ENCODE measurements around the gene ITIH1.

ITIH1 gene

DNA sequence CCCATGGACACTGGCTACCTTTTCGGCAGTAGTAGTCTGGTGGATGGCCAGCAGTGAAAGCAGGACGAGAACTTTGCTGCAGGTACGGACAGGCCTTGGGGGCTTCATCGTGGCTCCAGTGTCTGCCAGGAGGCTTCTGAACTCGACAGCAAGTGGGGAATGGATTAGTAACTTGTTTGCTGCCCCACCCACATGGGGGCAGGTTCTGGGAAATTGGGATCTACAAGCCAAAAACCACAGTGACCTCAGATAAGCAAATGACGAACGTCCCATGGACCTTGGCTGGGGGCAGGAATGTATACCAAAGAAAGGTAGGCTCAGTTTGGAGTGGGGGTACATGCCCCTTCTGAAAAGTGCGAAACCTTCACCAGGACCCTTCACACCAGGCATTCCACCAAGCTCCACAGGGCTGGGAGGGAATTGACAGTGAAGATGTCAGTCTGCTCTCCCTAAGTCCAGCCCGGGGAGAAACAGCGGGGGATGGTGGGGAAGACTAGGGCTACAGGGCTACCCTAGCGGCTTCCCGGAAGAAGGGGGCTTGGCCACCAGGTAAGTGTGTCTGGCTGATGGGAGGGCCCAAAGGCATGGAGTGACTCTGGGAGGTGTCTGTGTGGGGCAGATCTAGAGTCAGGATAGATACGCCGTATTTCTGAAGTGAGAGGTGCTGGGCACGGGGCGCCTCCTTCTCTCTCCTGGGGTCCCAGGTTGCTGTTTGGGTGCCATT, 53.3 kb downstream of the ITIH1 start, which contains the start of gene ITIH4:
Gene ITIH4 (minus strand): TSS at position 138 of the 724 bp plus-strand sequence. CDS start 30 bp downstream, at position 108.
- TF ChIP-seq, protein P1, sequence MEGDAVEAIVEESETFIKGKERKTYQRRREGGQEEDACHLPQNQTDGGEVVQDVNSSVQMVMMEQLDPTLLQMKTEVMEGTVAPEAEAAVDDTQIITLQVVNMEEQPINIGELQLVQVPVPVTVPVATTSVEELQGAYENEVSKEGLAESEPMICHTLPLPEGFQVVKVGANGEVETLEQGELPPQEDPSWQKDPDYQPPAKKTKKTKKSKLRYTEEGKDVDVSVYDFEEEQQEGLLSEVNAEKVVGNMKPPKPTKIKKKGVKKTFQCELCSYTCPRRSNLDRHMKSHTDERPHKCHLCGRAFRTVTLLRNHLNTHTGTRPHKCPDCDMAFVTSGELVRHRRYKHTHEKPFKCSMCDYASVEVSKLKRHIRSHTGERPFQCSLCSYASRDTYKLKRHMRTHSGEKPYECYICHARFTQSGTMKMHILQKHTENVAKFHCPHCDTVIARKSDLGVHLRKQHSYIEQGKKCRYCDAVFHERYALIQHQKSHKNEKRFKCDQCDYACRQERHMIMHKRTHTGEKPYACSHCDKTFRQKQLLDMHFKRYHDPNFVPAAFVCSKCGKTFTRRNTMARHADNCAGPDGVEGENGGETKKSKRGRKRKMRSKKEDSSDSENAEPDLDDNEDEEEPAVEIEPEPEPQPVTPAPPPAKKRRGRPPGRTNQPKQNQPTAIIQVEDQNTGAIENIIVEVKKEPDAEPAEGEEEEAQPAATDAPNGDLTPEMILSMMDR (IDR thresholded peaks at IDR 0.05; ENCODE audit: low read depth, low read length): no peak
- H3K4me3 ChIP-seq (ENCODE audit: low read depth, low read length): no peak within 1 kb of the TSS
- DNase-seq (ENCODE audit: low read depth, low spot score): no peak
- in situ Hi-C loops (cut with HindIII; ENCODE audit: low sequenced_read_pairs): no loop called here

DNA sequence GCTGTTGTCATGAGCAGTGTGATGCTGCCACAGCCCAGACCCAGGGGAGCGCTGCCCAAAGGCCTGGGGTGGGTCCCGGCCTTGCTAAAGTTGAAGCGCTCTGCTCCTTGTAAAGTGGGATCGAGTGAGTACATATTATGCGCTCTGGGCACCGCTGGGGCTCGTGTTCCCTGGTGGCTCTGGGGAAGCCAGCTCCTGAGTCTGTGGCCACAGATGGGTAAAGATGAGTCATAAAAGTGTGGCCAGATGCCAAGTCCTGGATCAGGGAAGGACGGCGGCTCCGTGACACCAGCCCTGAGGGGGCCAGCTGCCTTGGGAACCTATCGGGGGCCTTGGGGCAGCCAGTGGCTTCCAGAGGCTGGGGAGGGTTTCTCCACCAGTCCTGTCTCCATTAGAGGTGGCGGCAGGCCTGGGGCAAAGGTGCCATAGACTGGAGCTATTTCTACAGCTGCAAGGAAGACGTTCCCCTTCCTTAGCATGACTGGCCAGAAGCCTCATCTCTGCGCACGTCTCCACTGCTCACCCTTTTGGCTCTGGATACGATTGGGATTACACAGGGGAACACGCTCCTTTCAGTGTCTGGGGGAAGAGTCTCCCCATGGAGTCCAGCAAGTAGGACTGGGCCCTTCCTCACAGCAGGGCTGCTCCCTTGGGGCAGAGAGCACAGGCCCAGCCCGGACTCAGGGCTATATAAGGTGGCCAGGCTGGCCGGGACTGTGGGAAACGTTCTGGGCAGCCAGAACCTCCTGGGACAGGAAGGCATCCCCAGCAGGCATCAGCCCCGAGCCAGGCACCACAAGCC, 54.3 kb downstream of the ITIH1 start:
- TF ChIP-seq, protein P1 (IDR thresholded peaks at IDR 0.05; ENCODE audit: low read depth, low read length): no peak
- peak; percentile 74 for DNase-seq (ENCODE audit: low read depth, low spot score)
- in situ Hi-C loops (cut with HindIII; ENCODE audit: low sequenced_read_pairs): no loop called here
- H3K4me3 ChIP-seq (ENCODE audit: low read depth, low read length): no peak overlapping the region

- in situ Hi-C loops (cut with HindIII; ENCODE audit: low sequenced_read_pairs): no loop called here
- TF ChIP-seq, protein P1 (IDR thresholded peaks at IDR 0.05; ENCODE audit: low read depth, low read length): no peak
- H3K4me3 ChIP-seq (ENCODE audit: low read depth, low read length): no peak overlapping the region
- no peak for DNase-seq (ENCODE audit: low read depth, low spot score)
Measured at GRCh38 chr3:52833202-52833601, 55.8 kb downstream of the ITIH1 start.

GRCh38 chr3:52834871-52835501, 57.6 kb downstream of the ITIH1 start, which contains the start of gene MUSTN1:
Gene MUSTN1 (minus strand): TSS chr3:52835019. CDS start chr3:52834948, 71 bp downstream.
- H3K4me3 ChIP-seq (ENCODE audit: low read depth, low read length): no peak within 1 kb of the TSS
- TF ChIP-seq, protein P1 (IDR thresholded peaks at IDR 0.05; ENCODE audit: low read depth, low read length): no peak
- in situ Hi-C loops (cut with HindIII; ENCODE audit: low sequenced_read_pairs): no loop called here
- DNase-seq (ENCODE audit: low read depth, low spot score): peak; percentile 22

DNA sequence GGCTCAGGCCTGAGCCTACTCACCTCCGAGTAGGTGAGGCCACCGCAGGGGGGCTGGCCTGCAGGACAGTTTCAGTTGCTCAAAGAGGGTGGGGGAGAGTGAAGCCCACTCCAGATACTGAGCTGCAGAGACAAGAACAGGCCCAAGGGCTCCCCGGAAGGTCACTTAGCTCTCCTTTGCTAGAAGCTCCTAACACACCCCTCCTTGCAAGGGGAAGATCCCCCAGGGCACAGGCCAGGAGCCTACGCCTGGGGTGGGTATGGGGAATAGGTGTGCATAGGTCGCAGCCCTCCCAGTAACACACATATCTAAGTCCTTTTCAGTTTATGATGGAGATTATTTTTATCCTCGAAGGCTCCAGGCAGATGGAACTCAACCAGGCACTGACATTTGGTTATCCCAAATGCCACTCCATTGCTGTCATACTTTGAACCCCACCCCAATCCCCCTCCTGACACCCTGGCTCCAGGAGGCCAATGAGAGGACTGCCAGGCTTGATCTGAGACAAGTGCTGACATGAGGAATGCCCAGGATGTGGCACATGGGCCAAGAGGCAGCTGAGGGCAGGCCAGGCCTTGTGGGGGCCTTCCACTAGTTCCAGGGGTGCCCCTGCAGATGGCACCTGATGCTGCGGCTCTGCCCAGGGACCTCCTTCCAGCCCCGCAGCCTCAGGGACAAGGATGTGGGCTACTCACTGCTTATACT, 58.5 kb downstream of the ITIH1 start:
- TF ChIP-seq, protein P1 (IDR thresholded peaks at IDR 0.05; ENCODE audit: low read depth, low read length): no peak
- in situ Hi-C loops (cut with HindIII; ENCODE audit: low sequenced_read_pairs): no loop called here
- no peak overlapping the region for H3K4me3 ChIP-seq (ENCODE audit: low read depth, low read length)
- DNase-seq (ENCODE audit: low read depth, low spot score): no peak

GRCh38 chr3:52836471-52836845, 59.1 kb downstream of the ITIH1 start:
- H3K4me3 ChIP-seq (ENCODE audit: low read depth, low read length): no peak overlapping the region
- DNase-seq (ENCODE audit: low read depth, low spot score): no peak
- TF ChIP-seq, protein P1 (IDR thresholded peaks at IDR 0.05; ENCODE audit: low read depth, low read length): no peak
- in situ Hi-C loops (cut with HindIII; ENCODE audit: low sequenced_read_pairs): no loop called here
